ENCODE measurements around the gene TLE4.

GRCh38 chr9:79535534-79535933, 36.2 kb upstream of the TLE4 start:
- TF ChIP-seq CTCF (IDR thresholded peaks at IDR 0.05) (no peak), EZH2 (IDR thresholded peaks at IDR 0.05; ENCODE audit: borderline replicate concordance, insufficient read depth, low read depth, low read length, poor library complexity, severe bottlenecking) (no peak)

All from B cell (primary cell).